Raji (cell line): ENCODE data around the gene SKOR2.

ENCODE experiments used
- POLR2A ChIP-seq: IDR thresholded peaks from 2 replicates; pipeline ENCODE4 v1.6.1; 2011; ENCODE audit warnings: low read depth, low read length, control low read depth; ENCODE audit not compliant: insufficient read depth

The SKOR2 gene

GRCh38 chr18:47179520-47179919 lies 71.9 kb downstream of the SKOR2 start:
- TF ChIP-seq POLR2A = no peak

- TF ChIP-seq POLR2A = peak; percentile 87
These were observed 75.4 kb downstream of the SKOR2 start, which contains the start of gene IER3IP1 for GRCh38 chr18:47175898-47176575. Gene IER3IP1, minus strand, starts transcription at chr18:47176364. Its CDS starts 87 bp downstream, at chr18:47176277.

- no peak for TF ChIP-seq POLR2A
These were observed 76.1 kb downstream of the SKOR2 start for GRCh38 chr18:47175283-47175897.

- TF ChIP-seq POLR2A = no peak
These were observed 76.8 kb downstream of the SKOR2 start for GRCh38 chr18:47174545-47175116.

- TF ChIP-seq POLR2A = no peak
These were observed 79.0 kb downstream of the SKOR2 start for GRCh38 chr18:47172476-47172875.

GRCh38 chr18:47168913-47169312 lies 82.5 kb downstream of the SKOR2 start:
- TF ChIP-seq POLR2A = no peak

GRCh38 chr18:47168509-47168908 lies 83.0 kb downstream of the SKOR2 start:
- TF ChIP-seq POLR2A = no peak

GRCh38 chr18:47166294-47166693 lies 85.2 kb downstream of the SKOR2 start:
- TF ChIP-seq POLR2A = no peak

GRCh38 chr18:47163241-47163640 lies 88.2 kb downstream of the SKOR2 start:
- no peak for TF ChIP-seq POLR2A

- no peak for TF ChIP-seq POLR2A
These were observed 91.2 kb downstream of the SKOR2 start for GRCh38 chr18:47160256-47160655.
